Medulla oblongata (tissue), 1 donor: Measurements from ENCODE around the gene ABCF3.
"Not testable (repeated sequence)": the region's sequence is repeated elsewhere in the genome, so short reads cannot be mapped to it uniquely, and the experiment has no call there.

Experiments
- DNase-seq: peaks from one replicate; pipeline ENCODE4 v3.0.0-alpha.2; 2015; ENCODE audit errors: extremely low spot score

The ABCF3 gene, protein sequence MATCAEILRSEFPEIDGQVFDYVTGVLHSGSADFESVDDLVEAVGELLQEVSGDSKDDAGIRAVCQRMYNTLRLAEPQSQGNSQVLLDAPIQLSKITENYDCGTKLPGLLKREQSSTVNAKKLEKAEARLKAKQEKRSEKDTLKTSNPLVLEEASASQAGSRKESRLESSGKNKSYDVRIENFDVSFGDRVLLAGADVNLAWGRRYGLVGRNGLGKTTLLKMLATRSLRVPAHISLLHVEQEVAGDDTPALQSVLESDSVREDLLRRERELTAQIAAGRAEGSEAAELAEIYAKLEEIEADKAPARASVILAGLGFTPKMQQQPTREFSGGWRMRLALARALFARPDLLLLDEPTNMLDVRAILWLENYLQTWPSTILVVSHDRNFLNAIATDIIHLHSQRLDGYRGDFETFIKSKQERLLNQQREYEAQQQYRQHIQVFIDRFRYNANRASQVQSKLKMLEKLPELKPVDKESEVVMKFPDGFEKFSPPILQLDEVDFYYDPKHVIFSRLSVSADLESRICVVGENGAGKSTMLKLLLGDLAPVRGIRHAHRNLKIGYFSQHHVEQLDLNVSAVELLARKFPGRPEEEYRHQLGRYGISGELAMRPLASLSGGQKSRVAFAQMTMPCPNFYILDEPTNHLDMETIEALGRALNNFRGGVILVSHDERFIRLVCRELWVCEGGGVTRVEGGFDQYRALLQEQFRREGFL

DNA sequence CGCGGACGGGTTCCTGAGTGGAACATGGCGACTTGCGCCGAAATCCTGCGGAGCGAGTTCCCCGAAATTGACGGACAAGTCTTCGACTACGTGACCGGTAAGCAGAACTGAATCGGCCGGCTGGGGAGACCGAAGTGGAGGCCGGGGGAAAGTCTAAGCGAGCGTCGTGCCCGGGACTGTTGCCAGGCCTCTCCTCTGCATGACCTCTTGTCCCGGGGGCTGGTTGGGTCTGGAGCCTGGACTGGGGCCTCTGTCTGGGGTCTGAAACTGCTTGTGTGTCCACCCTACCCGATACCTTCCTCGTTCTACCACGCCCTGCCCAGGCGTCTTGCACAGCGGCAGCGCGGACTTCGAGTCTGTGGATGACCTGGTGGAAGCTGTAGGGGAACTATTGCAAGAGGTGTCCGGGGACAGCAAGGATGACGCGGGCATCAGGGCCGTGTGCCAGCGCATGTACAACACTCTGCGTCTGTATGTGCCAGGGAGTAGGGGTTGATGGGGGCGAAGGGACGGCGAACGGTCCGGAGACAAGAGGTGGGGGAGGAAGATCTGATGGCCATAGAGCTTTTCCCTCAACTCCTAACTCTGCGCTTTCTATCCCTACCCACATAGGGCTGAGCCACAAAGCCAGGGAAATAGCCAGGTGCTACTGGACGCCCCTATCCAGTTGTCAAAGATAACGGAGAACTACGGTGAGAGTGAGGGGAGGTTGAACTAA lies at the start of gene ABCF3:
Gene ABCF3 (plus strand): TSS at position 16 of the 718 bp plus-strand sequence. CDS start 9 bp downstream, at position 25.
- no peak for DNase-seq

DNA sequence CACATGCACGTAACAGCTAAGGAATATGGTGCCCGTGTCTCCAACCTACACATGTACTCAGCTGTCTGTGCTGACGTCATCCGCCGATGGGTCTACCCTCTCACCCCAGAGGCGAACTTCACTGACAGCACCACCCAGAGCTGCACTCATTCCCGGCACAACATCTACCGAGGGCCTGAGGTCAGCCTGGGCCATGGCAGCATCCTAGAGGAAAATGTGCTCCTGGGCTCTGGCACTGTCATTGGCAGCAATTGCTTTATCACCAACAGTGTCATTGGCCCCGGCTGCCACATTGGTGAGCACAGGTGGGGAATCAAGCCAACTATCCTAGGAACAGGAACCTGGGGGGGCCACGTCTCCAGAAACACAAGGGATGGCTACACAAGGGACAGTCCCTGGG lies 45.6 kb upstream of the ABCF3 start:
- DNase-seq, result no peak

DNA sequence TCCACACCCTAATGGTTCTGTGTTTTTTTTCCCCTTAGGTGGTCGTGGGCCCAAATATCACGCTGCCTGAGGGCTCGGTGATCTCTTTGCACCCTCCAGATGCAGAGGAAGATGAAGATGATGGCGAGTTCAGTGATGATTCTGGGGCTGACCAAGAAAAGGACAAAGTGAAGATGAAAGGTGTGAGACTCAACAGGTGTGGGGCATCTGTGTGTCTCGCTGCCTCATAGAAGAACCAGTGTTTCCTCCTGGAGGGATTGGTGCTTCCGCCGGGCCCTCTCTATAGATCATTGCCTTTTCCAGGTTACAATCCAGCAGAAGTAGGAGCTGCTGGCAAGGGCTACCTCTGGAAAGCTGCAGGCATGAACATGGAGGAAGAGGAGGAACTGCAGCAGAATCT lies 43.8 kb upstream of the ABCF3 start:
- no peak for DNase-seq

DNA sequence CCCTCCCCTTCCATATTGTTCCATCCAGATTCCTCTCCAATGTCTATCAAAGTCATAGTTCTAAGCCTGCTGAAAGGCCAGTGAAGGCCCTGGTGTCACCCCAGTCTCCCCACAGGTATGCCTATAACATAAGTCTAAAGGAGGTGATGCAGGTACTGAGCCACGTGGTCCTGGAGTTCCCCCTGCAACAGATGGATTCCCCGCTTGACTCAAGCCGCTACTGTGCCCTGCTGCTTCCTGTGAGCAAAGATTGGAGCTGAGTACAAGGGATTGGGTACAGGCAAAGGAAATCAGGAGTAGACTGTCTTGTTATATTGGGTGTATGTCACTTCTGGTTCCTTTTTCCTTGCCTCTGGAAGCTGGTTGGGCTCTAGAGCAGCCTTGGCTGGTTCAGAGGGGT lies 42.7 kb upstream of the ABCF3 start:
- DNase-seq, result no peak

DNA sequence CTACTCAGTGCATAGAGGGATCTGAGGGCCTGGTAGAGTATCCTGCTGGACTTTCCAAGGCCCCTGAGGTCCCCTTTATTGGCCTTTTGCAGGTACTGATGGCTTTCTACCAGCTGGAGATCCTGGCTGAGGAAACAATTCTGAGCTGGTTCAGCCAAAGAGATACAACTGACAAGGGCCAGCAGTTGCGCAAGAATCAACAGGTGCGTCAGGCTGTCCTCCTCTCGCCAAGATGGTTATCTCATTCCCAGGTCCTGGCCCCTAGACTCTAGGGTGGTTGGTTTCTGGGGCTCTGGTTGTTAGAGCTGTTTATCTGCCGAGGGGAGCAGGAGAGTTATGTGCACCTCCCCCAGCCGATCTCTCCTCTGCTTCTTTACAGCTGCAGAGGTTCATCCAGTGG lies 41.5 kb upstream of the ABCF3 start:
- no peak for DNase-seq

DNA sequence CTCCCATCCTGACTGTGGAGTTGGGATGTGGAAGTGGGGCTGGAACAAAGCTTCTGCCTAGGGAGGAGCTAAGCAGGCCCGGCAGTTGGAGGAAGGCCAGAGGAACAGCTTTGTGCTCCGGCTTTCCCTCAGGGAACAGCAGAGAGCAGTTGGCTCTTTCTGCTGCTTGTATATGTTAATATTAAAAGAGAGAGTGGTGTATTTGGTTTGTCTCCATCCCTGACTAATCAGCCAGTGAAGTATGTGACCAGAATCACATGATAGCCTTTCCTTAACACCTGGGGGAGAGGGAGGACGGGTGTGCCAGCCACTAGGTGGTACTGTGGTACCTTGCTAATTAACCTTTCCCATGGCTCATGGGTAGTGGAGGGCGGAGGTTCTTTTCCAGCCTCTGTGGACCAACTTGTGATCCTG lies 40.9 kb upstream of the ABCF3 start:
- peak; percentile 11 for DNase-seq

DNA sequence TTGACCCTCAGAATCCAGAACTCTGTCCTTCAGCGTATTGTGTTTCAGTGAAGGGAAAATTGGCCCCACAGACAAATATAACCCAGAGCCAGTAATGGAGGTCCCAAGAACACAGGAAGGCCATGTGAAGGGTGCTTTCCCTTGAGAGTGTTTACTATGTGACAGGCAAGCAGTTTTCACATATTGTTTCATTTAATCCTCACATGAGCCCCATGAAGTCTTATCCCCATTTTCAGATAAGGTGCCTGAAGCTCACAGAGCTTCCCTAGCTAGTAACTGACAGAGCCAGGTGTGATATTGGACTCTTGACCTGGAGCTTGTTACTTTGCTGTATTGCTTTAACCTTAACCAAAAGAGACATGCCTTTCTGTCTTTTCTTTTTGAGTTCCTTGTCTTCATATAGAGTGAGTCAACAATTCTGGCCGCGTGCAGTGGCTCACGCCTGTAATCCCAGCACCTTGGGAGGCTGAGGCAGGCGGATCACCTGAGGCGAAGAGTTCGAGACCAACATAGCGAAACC lies 40.2 kb upstream of the ABCF3 start:
- no peak for DNase-seq

DNA sequence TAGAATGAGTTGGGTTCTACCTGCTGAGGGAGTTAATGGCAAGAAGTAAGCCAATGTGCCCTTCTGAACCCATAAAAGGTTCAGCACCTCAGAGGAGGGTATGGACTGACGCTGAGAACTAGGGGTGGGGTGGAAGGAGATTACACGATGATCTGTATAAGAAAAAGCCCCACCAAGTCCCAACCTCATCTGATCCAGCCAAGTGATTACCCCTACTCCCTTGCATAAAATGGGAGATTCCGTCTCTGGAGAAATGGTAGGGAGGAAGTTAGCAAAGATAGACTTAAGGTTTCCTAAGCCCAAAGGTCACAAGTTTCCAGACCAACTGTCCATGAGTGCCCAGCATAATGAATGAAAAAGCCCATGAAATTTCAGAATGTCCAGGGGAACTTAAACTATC lies 37.9 kb upstream of the ABCF3 start:
- no peak for DNase-seq

DNA sequence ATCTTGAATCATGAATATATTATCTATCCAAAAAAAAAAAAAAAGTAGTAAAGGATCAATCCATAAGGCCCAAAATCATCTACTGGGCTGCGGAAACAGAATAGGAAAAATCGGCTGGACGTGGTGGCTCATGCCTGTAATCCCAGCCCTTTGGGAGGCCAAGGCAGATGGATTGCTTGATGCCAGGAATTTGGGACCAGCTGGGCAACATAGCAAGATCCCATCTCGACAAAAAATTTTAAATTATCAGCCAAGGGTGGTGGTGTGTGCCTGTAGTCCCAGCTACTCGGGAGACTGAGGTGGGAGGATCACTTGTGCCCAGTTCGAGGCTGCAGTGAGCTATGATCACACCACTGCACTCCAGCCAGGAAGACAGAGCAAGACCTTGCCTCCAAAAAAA lies 36.9 kb upstream of the ABCF3 start:
- DNase-seq, result no peak

DNA sequence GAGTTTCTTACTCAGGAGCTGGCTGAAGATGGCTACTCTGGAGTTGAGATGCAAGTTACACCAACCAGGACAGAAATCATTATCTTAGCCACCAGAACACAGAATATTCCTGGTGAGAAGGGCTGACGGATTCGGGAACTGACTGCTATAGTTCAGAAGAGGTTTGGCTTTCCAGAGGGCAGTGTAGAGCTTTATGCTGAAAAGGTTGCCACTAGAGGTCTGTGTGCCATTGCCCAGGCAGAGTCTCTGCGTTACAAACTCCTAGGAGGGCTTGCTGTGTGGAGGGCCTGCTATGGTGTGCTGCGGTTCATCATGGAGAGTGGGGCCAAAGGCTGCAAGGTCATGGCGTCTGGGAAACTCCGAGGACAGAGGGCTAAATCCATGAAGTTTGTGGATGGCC lies 36.2 kb upstream of the ABCF3 start:
- DNase-seq, result not testable (repeated sequence)

DNA sequence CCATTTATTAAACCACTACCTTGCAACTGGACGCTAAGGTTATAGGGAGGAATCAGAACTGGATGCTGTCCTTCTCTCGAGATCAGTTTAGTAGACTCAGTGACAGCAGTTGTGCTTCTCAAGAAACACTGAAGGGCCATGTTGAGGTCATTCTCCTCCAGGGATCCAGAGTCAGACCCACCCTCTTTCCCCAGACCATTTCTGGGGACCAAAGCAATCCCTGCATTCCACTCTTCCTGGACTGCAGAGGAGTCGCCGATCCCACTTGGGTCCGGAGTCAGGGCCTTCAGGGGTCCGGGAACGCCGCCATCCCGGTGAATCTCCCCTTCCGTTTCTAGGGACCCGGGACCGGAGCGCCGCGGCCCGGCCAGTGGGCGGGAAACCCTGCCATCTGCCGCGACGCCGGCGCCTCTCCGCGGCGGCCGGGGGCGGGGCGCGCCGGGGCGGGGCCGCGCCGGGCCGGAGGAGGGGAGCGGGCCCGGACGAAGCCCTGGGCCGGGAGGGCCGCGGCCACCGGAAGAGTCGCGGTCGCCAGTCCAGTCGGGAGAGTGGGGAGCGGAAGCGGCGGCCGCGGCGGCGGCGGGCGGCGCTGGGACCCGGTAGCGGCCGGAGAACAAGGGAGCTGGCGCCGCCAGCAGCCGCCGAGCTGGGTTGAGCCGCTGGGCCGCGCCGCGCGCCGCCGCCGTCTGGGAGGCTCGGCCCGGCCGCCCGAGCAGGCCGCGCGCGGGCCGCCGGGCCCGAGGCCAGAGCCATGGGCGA lies 30.9 kb upstream of the ABCF3 start, which contains the start of gene DVL3:
Gene DVL3 (plus strand): TSS at position 493 of the 759 bp plus-strand sequence. CDS start 259 bp downstream, at position 752.
- peak; percentile 62 for DNase-seq

DNA sequence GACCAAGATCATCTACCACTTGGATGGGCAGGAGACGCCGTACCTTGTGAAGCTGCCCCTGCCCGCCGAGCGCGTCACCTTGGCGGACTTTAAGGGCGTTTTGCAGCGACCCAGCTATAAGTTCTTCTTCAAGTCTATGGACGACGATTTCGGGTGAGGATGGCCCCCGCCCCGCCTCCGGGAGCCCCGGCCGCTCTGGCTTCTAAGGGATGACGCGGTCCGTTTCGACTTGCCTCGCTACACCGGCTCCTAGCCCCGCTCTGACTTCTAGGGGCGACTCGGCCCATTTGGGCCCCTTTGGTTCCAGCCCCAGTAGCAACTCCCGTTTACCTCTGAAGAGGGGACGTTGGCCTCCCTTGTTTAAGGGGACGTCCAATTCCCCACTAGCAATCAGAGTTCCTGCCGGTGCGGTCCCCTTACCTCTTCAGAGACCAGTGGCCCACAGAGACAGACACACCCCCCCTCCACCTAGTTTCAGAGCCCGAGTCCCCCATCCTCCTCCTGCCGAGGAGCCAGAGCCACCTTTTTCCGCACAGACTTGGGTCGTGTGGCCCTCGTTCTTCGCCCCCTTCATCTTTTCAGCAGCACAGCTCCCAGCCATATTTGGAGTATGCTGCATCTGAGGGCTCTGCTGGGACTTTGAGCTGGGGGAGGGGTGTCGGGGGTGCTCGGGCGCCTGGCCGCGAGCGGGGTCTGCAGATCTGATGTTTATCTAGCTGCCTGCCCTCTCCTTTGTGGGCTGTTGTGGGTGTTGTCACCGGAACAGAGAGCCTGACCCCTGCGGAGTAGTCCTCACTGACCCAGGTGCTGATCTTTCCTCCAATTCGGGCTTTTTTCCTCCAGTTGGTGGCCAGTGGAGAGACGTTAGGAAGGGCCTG lies 30.1 kb upstream of the ABCF3 start:
- DNase-seq, result peak; percentile 19

DNA sequence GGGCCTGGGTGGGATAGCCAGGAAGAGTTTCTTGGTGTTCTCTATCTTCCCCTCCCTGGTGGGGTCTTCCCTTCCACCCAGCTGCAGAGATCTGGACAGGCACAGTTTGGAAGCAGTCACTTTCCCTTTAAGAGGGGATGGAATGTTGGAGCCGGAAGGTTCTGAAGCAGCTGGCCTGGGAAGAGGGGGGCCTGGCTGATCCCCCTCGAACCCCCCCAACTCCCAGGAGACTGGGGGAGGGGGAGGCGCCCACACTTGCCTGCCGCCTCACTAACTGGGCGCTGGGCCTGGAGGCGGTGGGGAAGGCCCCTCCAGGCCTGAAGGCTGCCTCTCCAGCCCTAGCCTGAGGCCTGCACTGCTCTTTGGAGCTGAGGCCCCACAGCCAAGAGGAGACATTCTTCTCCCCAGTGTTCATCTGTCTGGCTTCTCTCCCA lies 29.5 kb upstream of the ABCF3 start:
- peak; percentile 68 for DNase-seq

DNA sequence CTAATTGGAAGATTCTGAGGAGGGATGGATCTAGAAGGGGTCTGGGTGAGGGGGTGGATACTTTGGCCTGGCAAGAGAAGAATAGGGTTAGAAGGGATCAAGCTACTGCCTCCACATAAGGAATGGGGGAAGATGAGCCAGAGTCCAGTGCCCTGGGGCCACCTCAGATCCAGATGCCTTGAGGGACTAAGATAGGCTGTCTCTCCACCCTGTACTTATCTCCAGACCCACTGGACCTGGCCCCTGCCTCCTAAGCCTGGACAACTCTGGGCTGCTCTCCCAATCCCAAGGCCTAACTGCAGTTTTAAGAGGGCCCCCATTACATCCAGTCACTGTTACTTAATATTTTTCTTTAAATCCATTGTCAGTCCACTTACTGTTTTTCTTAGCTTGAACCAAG lies 28.8 kb upstream of the ABCF3 start:
- no peak for DNase-seq

DNA sequence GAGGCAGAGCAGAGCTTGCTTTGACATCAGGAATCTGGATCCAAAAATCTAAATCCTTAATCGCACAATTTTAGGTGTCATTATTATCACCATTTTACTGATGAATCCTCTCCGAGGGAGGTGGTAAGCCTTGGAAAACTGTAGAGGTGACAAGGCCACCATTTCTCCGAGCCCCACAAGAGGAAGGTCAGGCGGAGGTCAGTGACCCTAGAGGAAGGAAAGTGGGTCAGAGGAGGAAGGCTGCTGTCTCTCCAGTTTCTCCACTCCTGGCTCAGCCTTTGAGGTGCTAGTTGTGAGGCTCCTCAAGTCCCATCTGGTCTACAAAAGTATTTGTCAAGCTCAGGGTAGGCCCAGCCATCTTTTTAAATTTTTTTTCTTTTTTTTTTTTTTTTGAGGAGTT lies 27.6 kb upstream of the ABCF3 start:
- no peak for DNase-seq

DNA sequence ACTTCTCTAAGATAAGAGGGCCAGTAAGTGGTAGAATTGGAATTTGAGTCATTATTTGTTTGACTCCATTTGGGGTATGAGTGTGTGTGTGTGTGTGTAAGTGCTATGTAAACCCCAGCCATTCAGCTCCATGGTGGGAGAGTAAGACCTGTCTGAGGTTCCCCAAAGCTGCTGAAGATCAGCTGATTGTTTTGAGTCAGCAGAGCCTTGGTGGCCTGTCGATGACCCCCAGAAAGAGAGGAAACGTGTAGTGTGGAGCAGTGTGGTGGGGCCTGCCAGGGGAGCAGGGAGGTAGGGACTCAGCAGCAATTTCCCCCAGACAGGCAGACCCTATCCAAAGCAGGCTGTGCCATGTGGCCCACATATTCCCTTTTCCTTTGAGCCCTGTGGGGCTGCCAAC lies 25.5 kb upstream of the ABCF3 start:
- DNase-seq, result no peak

DNA sequence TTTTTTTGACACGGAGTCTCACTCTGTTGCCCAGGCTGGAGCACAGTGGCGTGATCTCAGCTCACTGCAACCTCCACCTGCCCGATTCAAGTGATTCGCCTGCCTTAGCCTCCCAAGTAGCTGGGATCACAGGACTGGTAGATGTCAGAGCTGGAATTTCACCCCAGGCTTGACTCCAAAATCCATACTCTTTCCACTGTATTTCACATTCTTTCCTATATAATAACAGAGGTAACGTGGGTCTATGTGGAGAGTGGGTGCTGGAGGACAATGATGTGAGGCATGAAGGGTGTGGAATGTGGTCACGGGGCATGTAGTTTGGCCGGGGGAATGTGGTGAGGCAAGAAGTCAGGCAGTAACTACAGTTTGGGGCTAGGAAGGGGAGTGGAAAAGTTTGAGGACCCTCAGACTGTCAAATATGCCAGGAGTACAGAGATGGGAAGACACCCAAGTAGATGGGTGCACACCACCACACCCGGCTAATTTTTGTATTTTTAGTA lies 23.4 kb upstream of the ABCF3 start:
- not testable (repeated sequence) for DNase-seq

DNA sequence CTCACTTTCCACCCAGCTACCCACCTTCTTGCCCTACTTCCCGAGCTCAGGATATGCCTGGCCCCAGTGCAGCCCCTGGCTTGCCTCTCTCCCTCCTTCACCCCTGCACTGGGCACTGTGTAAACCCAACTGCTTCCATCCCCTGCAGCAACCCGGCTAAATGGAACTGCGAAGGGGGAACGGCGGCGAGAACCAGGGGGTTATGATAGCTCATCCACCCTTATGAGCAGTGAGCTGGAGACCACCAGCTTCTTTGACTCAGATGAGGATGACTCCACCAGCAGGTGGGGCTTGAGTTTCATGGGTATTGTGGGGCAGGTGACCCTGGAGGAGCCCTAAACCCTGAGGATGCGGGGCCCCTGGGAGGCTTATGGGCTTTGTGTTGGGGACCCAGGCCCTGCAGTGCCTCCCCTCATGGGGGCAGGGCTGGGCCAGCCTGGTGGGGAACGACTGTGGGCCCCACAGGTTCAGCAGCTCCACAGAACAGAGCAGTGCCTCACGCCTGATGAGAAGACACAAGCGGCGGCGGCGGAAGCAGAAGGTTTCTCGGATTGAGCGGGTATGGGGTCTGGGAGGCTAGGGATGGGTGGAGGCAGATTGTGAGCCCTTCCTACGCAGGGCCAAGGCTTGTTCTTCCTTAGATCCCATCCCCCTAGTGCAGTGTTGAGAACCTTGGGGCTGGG lies 21.2 kb upstream of the ABCF3 start:
- no peak for DNase-seq

DNA sequence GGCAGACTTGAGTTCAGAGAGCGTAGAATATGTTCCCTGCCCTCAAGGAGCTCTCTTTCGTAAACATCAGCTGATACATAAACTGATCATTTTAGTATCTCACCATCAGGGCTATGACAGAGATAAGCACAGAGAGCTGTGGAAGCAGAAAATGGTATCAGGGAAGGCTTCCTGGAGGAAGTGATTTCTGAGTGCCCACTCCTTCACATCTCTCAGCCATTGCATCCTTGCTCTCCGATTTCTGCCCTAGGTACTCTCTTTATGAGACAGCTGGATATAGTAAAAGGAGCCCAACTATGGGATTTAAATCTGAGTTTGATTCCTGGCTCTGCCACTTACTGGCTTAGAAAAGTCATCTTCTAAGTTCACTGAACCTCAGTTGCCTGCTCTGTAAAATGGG lies 20.5 kb upstream of the ABCF3 start:
- DNase-seq, result no peak

DNA sequence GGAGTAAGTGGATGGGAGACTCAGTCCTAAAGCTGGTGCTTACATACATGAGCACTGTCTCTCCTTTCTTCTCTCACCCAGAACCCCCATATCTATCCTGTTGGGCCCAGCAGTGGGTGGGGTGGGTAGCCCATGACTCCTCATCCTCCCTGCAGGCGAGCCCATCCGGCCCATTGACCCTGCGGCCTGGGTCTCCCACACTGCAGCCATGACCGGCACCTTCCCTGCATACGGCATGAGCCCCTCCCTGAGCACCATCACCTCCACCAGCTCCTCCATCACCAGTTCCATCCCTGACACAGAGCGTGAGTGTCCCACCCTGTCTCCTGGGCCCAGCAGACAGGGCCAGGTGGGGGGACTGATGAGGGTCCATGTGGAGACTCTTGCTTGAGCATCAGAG lies 19.3 kb upstream of the ABCF3 start:
- no peak for DNase-seq
